Measurements from ENCODE around the gene BPI.
"Not testable (repeated sequence)": the region's sequence is repeated elsewhere in the genome, so short reads cannot be mapped to it uniquely, and the experiment has no call there.

BPI gene

GRCh38 chr20:38372806-38373205 lies 68.8 kb downstream of the BPI start:
- no peak for DNase-seq

GRCh38 chr20:38373231-38373867 lies 69.4 kb downstream of the BPI start:
- no peak for DNase-seq

- DNase-seq: no peak
Observed at GRCh38 chr20:38373898-38374297, 69.9 kb downstream of the BPI start.

- DNase-seq: no peak
Observed at GRCh38 chr20:38377039-38377685, 73.2 kb downstream of the BPI start.

- not testable (repeated sequence) for DNase-seq
Observed at GRCh38 chr20:38377838-38378237, 73.9 kb downstream of the BPI start.

- DNase-seq: no peak
Observed at GRCh38 chr20:38383147-38383546, 79.2 kb downstream of the BPI start.

- DNase-seq: no peak
Observed at GRCh38 chr20:38386004-38386403, 82.0 kb downstream of the BPI start.

- no peak for DNase-seq
Observed at GRCh38 chr20:38386851-38387250, 82.9 kb downstream of the BPI start.

Measured in NCI-H1436 (cell line).